ENCODE measurements around the gene MAD1L1. TPM values are rescaled to one million over a fixed set of nuclear protein-coding genes. Genes with fewer than 3 reads are reported as not detected.
A peak's percentile ranks its signal among the peaks of the same experiment; 100 is the strongest.

The MAD1L1 gene
- total RNA-seq, 1 donor from 2014 or later: 57.6 TPM

DNA sequence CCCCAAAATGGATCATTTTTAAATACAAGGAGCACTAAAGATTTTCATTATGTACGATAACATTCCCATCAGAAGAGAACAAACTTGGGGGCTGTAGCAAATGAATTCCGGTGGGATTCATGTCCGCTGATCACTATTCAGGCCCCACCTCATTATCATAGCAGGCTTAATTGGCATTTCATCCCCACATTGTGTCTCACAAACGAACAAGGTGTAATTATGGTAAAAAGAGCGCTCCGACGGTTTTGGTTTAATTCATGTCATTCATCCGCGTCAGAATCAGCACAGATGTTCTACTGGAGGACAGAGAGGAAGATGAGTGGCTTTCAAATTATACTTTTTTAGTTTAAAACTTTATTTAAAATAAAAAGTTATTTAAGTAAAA lies 124.7 kb downstream of the MAD1L1 start:
- H3K4me1 Mint-ChIP-seq (ENCODE audit: low read depth, unreplicated experiment): peaks cover 70% of the 10 kb centered on the region
- no peak for TF ChIP-seq CTCF (IDR thresholded peaks at IDR 0.05; ENCODE audit: partially characterized antibody, unreplicated experiment)
- H3K9me3 Mint-ChIP-seq (ENCODE audit: unreplicated experiment): peaks cover 24% of the 10 kb centered on the region
- peak overlapping the region; percentile 81 for H3K27ac Mint-ChIP-seq (ENCODE audit: unreplicated experiment)
- H3K36me3 Mint-ChIP-seq (ENCODE audit: unreplicated experiment): no peaks in the 10 kb centered on the region
- peak overlapping the region; percentile 41 for H3K4me3 Mint-ChIP-seq (ENCODE audit: unreplicated experiment)
- DNase-seq: no peak
- peaks cover 24% of the 10 kb centered on the region for H3K27me3 Mint-ChIP-seq (ENCODE audit: unreplicated experiment)

DNA sequence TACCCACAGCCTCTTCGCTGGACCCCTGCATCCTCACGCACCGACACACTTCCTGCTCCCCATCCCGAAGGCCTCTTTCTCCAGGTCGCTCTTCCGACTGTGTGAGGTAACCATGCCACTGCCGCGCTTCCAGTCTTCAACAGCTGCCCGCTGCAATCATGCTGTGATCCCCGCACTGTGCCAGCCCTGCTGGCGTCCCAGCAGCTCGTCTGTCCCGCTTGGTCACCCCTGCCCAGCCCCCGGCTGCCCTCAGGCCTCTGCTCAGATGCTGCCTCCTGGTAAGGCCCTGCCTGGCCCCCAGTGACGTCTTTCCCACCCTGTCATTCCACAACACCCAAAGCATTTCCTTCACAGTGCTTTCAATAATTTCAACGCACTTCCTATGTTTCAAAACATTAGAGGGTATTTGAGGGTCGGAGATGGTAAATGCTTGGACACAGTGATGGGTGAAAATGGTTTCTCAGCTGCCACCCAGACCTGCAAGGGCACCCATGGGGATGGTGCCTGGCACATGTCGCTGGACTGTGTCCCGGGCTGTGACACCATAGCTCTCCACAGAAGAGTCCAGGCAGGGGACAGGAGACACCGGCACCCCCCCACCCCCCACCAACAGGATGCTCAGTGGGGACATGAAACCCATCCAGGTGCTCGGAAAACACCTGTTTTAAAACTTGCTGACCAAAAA lies 125.2 kb downstream of the MAD1L1 start:
- Mint-ChIP-seq H3K27ac (ENCODE audit: unreplicated experiment) (peak overlapping the region; percentile 81), H3K4me1 (ENCODE audit: low read depth, unreplicated experiment) (peaks cover 69% of the 10 kb centered on the region), H3K27me3 (ENCODE audit: unreplicated experiment) (peaks cover 25% of the 10 kb centered on the region), H3K36me3 (ENCODE audit: unreplicated experiment) (peaks cover 2% of the 10 kb centered on the region), H3K9me3 (ENCODE audit: unreplicated experiment) (peaks cover 26% of the 10 kb centered on the region), H3K4me3 (ENCODE audit: unreplicated experiment) (peak overlapping the region; percentile 23)
- TF ChIP-seq CTCF (IDR thresholded peaks at IDR 0.05; ENCODE audit: partially characterized antibody, unreplicated experiment): no peak
- no peak for DNase-seq

- Mint-ChIP-seq H3K27me3 (ENCODE audit: unreplicated experiment) (peaks cover 26% of the 10 kb centered on the region), H3K36me3 (ENCODE audit: unreplicated experiment) (peaks cover 6% of the 10 kb centered on the region), H3K4me1 (ENCODE audit: low read depth, unreplicated experiment) (peaks cover 69% of the 10 kb centered on the region), H3K9me3 (ENCODE audit: unreplicated experiment) (peaks cover 31% of the 10 kb centered on the region), H3K27ac (ENCODE audit: unreplicated experiment) (peak overlapping the region; percentile 88), H3K4me3 (ENCODE audit: unreplicated experiment) (no peak overlapping the region)
- DNase-seq: no peak
- no peak for TF ChIP-seq CTCF (IDR thresholded peaks at IDR 0.05; ENCODE audit: partially characterized antibody, unreplicated experiment)
Measured at GRCh38 chr7:2106924-2107323, 125.8 kb downstream of the MAD1L1 start.

GRCh38 chr7:2106440-2106839 lies 126.3 kb downstream of the MAD1L1 start:
- no peak for DNase-seq
- no peak overlapping the region for H3K4me3 Mint-ChIP-seq (ENCODE audit: unreplicated experiment)
- TF ChIP-seq CTCF (IDR thresholded peaks at IDR 0.05; ENCODE audit: partially characterized antibody, unreplicated experiment): no peak
- peaks cover 6% of the 10 kb centered on the region for H3K36me3 Mint-ChIP-seq (ENCODE audit: unreplicated experiment)
- peaks cover 28% of the 10 kb centered on the region for H3K27me3 Mint-ChIP-seq (ENCODE audit: unreplicated experiment)
- H3K27ac Mint-ChIP-seq (ENCODE audit: unreplicated experiment): peak overlapping the region; percentile 88
- H3K9me3 Mint-ChIP-seq (ENCODE audit: unreplicated experiment): peaks cover 31% of the 10 kb centered on the region
- H3K4me1 Mint-ChIP-seq (ENCODE audit: low read depth, unreplicated experiment): peaks cover 65% of the 10 kb centered on the region

GRCh38 chr7:2105917-2106316 lies 126.8 kb downstream of the MAD1L1 start:
- Mint-ChIP-seq H3K4me1 (ENCODE audit: low read depth, unreplicated experiment) (peaks cover 61% of the 10 kb centered on the region), H3K27ac (ENCODE audit: unreplicated experiment) (peak overlapping the region; percentile 88)

More at GRCh38 chr7:2105917-2106316, 126.8 kb downstream of the MAD1L1 start:
- Mint-ChIP-seq H3K4me3 (ENCODE audit: unreplicated experiment) (no peak overlapping the region), H3K9me3 (ENCODE audit: unreplicated experiment) (peaks cover 31% of the 10 kb centered on the region), H3K27me3 (ENCODE audit: unreplicated experiment) (peaks cover 28% of the 10 kb centered on the region), H3K36me3 (ENCODE audit: unreplicated experiment) (peaks cover 6% of the 10 kb centered on the region)
- DNase-seq: no peak
- TF ChIP-seq CTCF (IDR thresholded peaks at IDR 0.05; ENCODE audit: partially characterized antibody, unreplicated experiment): no peak
